GM19238 (cell line): Measurements from ENCODE around the gene NAA10.

Experiments used
- DNase-seq: peaks from one replicate; pipeline ENCODE4 v3.0.0; 2011; ENCODE audit warnings: low spot score; ENCODE audit not compliant: insufficient read length

NAA10 gene

GRCh38 chrX:153966841-153967535 lies 32.2 kb upstream of the NAA10 start:
- no peak for DNase-seq

- no peak for DNase-seq
Measured at GRCh38 chrX:153966283-153966688, 31.4 kb upstream of the NAA10 start.

- DNase-seq: no peak
Measured at GRCh38 chrX:153965406-153965805, 30.6 kb upstream of the NAA10 start.

GRCh38 chrX:153964105-153964504 lies 29.3 kb upstream of the NAA10 start:
- no peak for DNase-seq

GRCh38 chrX:153963546-153963945 lies 28.7 kb upstream of the NAA10 start:
- DNase-seq: no peak

GRCh38 chrX:153961292-153961691 lies 26.5 kb upstream of the NAA10 start:
- DNase-seq: no peak

GRCh38 chrX:153960786-153961185 lies 25.9 kb upstream of the NAA10 start:
- DNase-seq: no peak

GRCh38 chrX:153960077-153960476 lies 25.2 kb upstream of the NAA10 start:
- DNase-seq: no peak

GRCh38 chrX:153959649-153960048 lies 24.8 kb upstream of the NAA10 start:
- DNase-seq: no peak

GRCh38 chrX:153958605-153959004 lies 23.8 kb upstream of the NAA10 start:
- DNase-seq: no peak

GRCh38 chrX:153957224-153957623 lies 22.4 kb upstream of the NAA10 start:
- no peak for DNase-seq

GRCh38 chrX:153956044-153956907 lies 21.4 kb upstream of the NAA10 start:
- DNase-seq: no peak

GRCh38 chrX:153955228-153955732 lies 20.4 kb upstream of the NAA10 start:
- DNase-seq: no peak

GRCh38 chrX:153954558-153955227 lies 19.9 kb upstream of the NAA10 start:
- DNase-seq: no peak

- DNase-seq: no peak
Measured at GRCh38 chrX:153953892-153954557, 19.2 kb upstream of the NAA10 start.

GRCh38 chrX:153953342-153953830 lies 18.5 kb upstream of the NAA10 start:
- peak; percentile 86 for DNase-seq

- DNase-seq: no peak
Measured at GRCh38 chrX:153952373-153953026, 17.7 kb upstream of the NAA10 start.

GRCh38 chrX:153951683-153952372 lies 17.0 kb upstream of the NAA10 start:
- DNase-seq: no peak

GRCh38 chrX:153950127-153950526 lies 15.3 kb upstream of the NAA10 start:
- no peak for DNase-seq
